NCI-H1436 (cell line): ENCODE results near the gene BLOC1S4.

ENCODE experiments used
- DNase-seq: peaks from one replicate; lab custom pipeline; 2025; lab: John Stamatoyannopoulos, UW

Gene BLOC1S4

GRCh38 chr4:6692379-6692778 is 23.6 kb upstream of the BLOC1S4 start:
- DNase-seq, result no peak

GRCh38 chr4:6692806-6693205 is 23.2 kb upstream of the BLOC1S4 start:
- DNase-seq, result no peak

- DNase-seq, result no peak
Measured at GRCh38 chr4:6693231-6694176, 22.5 kb upstream of the BLOC1S4 start, which contains the start of gene S100P. Gene S100P (plus strand): TSS chr4:6693878. CDS start chr4:6693933, 55 bp downstream.

GRCh38 chr4:6694177-6694901 is 21.6 kb upstream of the BLOC1S4 start:
- no peak for DNase-seq

GRCh38 chr4:6695660-6696610 is 20.0 kb upstream of the BLOC1S4 start:
- DNase-seq, result no peak

GRCh38 chr4:6696611-6697010 is 19.4 kb upstream of the BLOC1S4 start:
- DNase-seq, result no peak

- DNase-seq, result no peak
Measured at GRCh38 chr4:6697131-6697530, 18.8 kb upstream of the BLOC1S4 start.

- no peak for DNase-seq
Measured at GRCh38 chr4:6699388-6699787, 16.6 kb upstream of the BLOC1S4 start.

GRCh38 chr4:6699903-6700302 is 16.1 kb upstream of the BLOC1S4 start:
- no peak for DNase-seq

- no peak for DNase-seq
Measured at GRCh38 chr4:6701371-6701770, 14.6 kb upstream of the BLOC1S4 start.

- DNase-seq, result no peak
Measured at GRCh38 chr4:6702761-6703160, 13.2 kb upstream of the BLOC1S4 start.

GRCh38 chr4:6703786-6704185 is 12.2 kb upstream of the BLOC1S4 start:
- DNase-seq, result no peak

- no peak for DNase-seq
Measured at GRCh38 chr4:6705646-6706045, 10.3 kb upstream of the BLOC1S4 start.

- no peak for DNase-seq
Measured at GRCh38 chr4:6706173-6706572, 9.8 kb upstream of the BLOC1S4 start.

GRCh38 chr4:6709230-6710114 is 6.5 kb upstream of the BLOC1S4 start, which contains the start of gene MRFAP1L1:
Gene MRFAP1L1 (minus strand): TSS chr4:6709865. CDS start chr4:6709629, 236 bp downstream.
- DNase-seq, result peak; percentile 87

GRCh38 chr4:6710282-6710681 is 5.7 kb upstream of the BLOC1S4 start:
- DNase-seq, result no peak

GRCh38 chr4:6710996-6711395 is 5.0 kb upstream of the BLOC1S4 start:
- DNase-seq, result no peak

GRCh38 chr4:6714954-6715353 is 1.0 kb upstream of the BLOC1S4 start:
- DNase-seq, result no peak

GRCh38 chr4:6715704-6716017 is 313 bp upstream of the BLOC1S4 start:
- no peak for DNase-seq

- DNase-seq, result no peak
Measured at GRCh38 chr4:6716958-6717655, 1.1 kb downstream of the BLOC1S4 start.
